ENCODE measurements around the gene BCL11A. TPM values are rescaled to one million over a fixed set of nuclear protein-coding genes. Genes with fewer than 3 reads are reported as not detected.

Gene BCL11A
- total RNA-seq, 1 experiment from 2014 or later: 0.33 TPM

GRCh38 chr2:60447943-60448342 is 105.5 kb downstream of the BCL11A start:
- ChIA-PET CTCF (no interaction called here), POLR2A (interaction anchor here (0.6 kb wide), 1 partner anchor 160 kb away, joined by 3 read pairs; no protein-coding TSS in a partner anchor)
- H3K4me3 ChIP-seq (ENCODE audit: low read depth in 2 of 2, low read length in 2 of 2): no peak overlapping the region
- BruUV-seq (replicated peaks): no TSS peak
- ATAC-seq (no peak), DNase-seq (ENCODE audit: low read depth, low spot score) (no peak)
- no peaks in the 10 kb centered on the region for H3K9me3 ChIP-seq (ENCODE audit: control insufficient read depth, insufficient read depth, low read depth, low read length)
- in situ Hi-C loops (cut with HindIII; ENCODE audit: low pct_unique_long_range_greater_than_20kb, low sequenced_read_pairs) (no loop called here), intact Hi-C loops (cut with micrococcal nuclease; ENCODE audit: unreplicated experiment) (no loop called here)
- no peaks in the 10 kb centered on the region for H3K4me1 ChIP-seq (ENCODE audit: control insufficient read depth, insufficient read depth, low read length)
- no peak for TF ChIP-seq SIN3A (IDR thresholded peaks at IDR 0.05; ENCODE audit: borderline replicate concordance, insufficient read depth, low read depth, low read length)
- TF ChIP-seq REST (IDR thresholded peaks at IDR 0.05; ENCODE audit: insufficient read depth in 1 of 2, low read depth in 2 of 2, low read length in 1 of 2): no peak
- no peak for TF ChIP-seq CTCF (IDR thresholded peaks at IDR 0.05)
- no peak for TF ChIP-seq POLR2AphosphoS5 (IDR thresholded peaks at IDR 0.05; ENCODE audit: low read depth, low read length)
- no peak for TF ChIP-seq TCF7L2 (IDR thresholded peaks at IDR 0.05; ENCODE audit: low read depth, low read length)
- no peaks in the 10 kb centered on the region for H3K27me3 ChIP-seq (ENCODE audit: control insufficient read depth, insufficient read depth, low read length)
- H3K36me3 ChIP-seq (ENCODE audit: control insufficient read depth, insufficient read depth, low read length): no peaks in the 10 kb centered on the region
- no peak overlapping the region for H3K27ac ChIP-seq (ENCODE audit: low read length)

- TF ChIP-seq CTCF (IDR thresholded peaks at IDR 0.05) (no peak), TCF7L2 (IDR thresholded peaks at IDR 0.05; ENCODE audit: low read depth, low read length) (no peak), POLR2AphosphoS5 (IDR thresholded peaks at IDR 0.05; ENCODE audit: low read depth, low read length) (no peak), SIN3A (IDR thresholded peaks at IDR 0.05; ENCODE audit: borderline replicate concordance, insufficient read depth, low read depth, low read length) (no peak), REST (IDR thresholded peaks at IDR 0.05; ENCODE audit: insufficient read depth in 1 of 2, low read depth in 2 of 2, low read length in 1 of 2) (no peak)
- Histone ChIP-seq H3K36me3 (ENCODE audit: control insufficient read depth, insufficient read depth, low read length) (no peaks in the 10 kb centered on the region), H3K4me1 (ENCODE audit: control insufficient read depth, insufficient read depth, low read length) (no peaks in the 10 kb centered on the region), H3K9me3 (ENCODE audit: control insufficient read depth, insufficient read depth, low read depth, low read length) (no peaks in the 10 kb centered on the region), H3K27me3 (ENCODE audit: control insufficient read depth, insufficient read depth, low read length) (no peaks in the 10 kb centered on the region), H3K27ac (ENCODE audit: low read length) (no peak overlapping the region), H3K4me3 (ENCODE audit: low read depth in 2 of 2, low read length in 2 of 2) (no peak overlapping the region)
- ChIA-PET POLR2A (no interaction called here), CTCF (no interaction called here)
- intact Hi-C loops (cut with micrococcal nuclease; ENCODE audit: unreplicated experiment): no loop called here
- no TSS peak for BruUV-seq (replicated peaks)
- in situ Hi-C loops (cut with HindIII; ENCODE audit: low pct_unique_long_range_greater_than_20kb, low sequenced_read_pairs): no loop called here
- no peak for ATAC-seq
- no peak for DNase-seq (ENCODE audit: low read depth, low spot score)
Observed at GRCh38 chr2:60446413-60447267, 106.8 kb downstream of the BCL11A start.
